HK-2 (cell line): ENCODE measurements around the gene ERI3.

Source experiments
- DNase-seq: peaks from one replicate; pipeline ENCODE4 v3.0.0-alpha.2; 2018; ENCODE audit not compliant: unreplicated experiment

ERI3 gene

GRCh38 chr1:44316231-44316759, 38.8 kb downstream of the ERI3 start:
- peak; percentile 31 for DNase-seq

GRCh38 chr1:44315521-44315920, 39.5 kb downstream of the ERI3 start:
- peak; percentile 31 for DNase-seq

GRCh38 chr1:44314452-44314851, 40.6 kb downstream of the ERI3 start:
- DNase-seq: no peak

- no peak for DNase-seq
These were observed 41.7 kb downstream of the ERI3 start for GRCh38 chr1:44313265-44313918.

- DNase-seq: no peak
These were observed 42.5 kb downstream of the ERI3 start for GRCh38 chr1:44312399-44313196.

GRCh38 chr1:44310006-44310405, 45.1 kb downstream of the ERI3 start:
- no peak for DNase-seq

- DNase-seq: no peak
These were observed 49.1 kb downstream of the ERI3 start for GRCh38 chr1:44305962-44306422.

- no peak for DNase-seq
These were observed 51.5 kb downstream of the ERI3 start for GRCh38 chr1:44303532-44303931.

- no peak for DNase-seq
These were observed 52.5 kb downstream of the ERI3 start for GRCh38 chr1:44302541-44302940.

GRCh38 chr1:44301442-44301841, 53.6 kb downstream of the ERI3 start:
- no peak for DNase-seq

- no peak for DNase-seq
These were observed 54.2 kb downstream of the ERI3 start for GRCh38 chr1:44300852-44301251.

GRCh38 chr1:44297695-44298400, 57.2 kb downstream of the ERI3 start:
- DNase-seq: no peak

GRCh38 chr1:44296806-44297205, 58.3 kb downstream of the ERI3 start:
- no peak for DNase-seq

- no peak for DNase-seq
These were observed 59.0 kb downstream of the ERI3 start for GRCh38 chr1:44296086-44296485.

GRCh38 chr1:44294588-44295007, 60.5 kb downstream of the ERI3 start:
- no peak for DNase-seq

- DNase-seq: no peak
These were observed 61.2 kb downstream of the ERI3 start for GRCh38 chr1:44293761-44294315.

- no peak for DNase-seq
These were observed 62.4 kb downstream of the ERI3 start for GRCh38 chr1:44292651-44293050.

- DNase-seq: no peak
These were observed 64.6 kb downstream of the ERI3 start for GRCh38 chr1:44290250-44291094.

- no peak for DNase-seq
These were observed 65.5 kb downstream of the ERI3 start for GRCh38 chr1:44289530-44289929.

- DNase-seq: no peak
These were observed 66.2 kb downstream of the ERI3 start for GRCh38 chr1:44288883-44289282.

- no peak for DNase-seq
These were observed 70.9 kb downstream of the ERI3 start for GRCh38 chr1:44284184-44284583.
